OCI-LY3 (cell line): ENCODE results near the gene KAZN.

Source experiments
- H2AFZ ChIP-seq: fragments of 200-600, 300-600 bp; shearing (Covaris generic); 2 replicates; pipeline ENCODE4 v1.6.0; 2014; ENCODE audit warnings: antibody characterized with exemption, low read depth, low read length
- H3K27ac ChIP-seq: fragments of 200-600, 300-600 bp; sonication (generic); 2 replicates; pipeline ENCODE4 v1.5.1; 2014; ENCODE audit warnings: mild to moderate bottlenecking, low read length, moderate library complexity, mixed read lengths
- H3K27me3 ChIP-seq: fragments of 200-600, 300-600 bp; sonication (generic); 2 replicates; pipeline ENCODE4 v1.6.1; 2014; ENCODE audit warnings: low read depth, low read length, mixed read lengths
- H3K36me3 ChIP-seq: fragments of 200-600, 300-600 bp; sonication (generic); replicated peaks from 2 replicates; pipeline ENCODE3; 2014; ENCODE audit warnings: low read depth, low read length, mixed read lengths
- H3K4me1 ChIP-seq: fragments of 300-600, 200-600 bp; sonication (generic); 2 replicates; pipeline ENCODE4 v1.6.1; 2014; ENCODE audit warnings: low read length, mixed read lengths
- H3K4me2 ChIP-seq: fragments of 200-600, 300-600 bp; sonication (generic); 2 replicates; pipeline ENCODE4 v1.6.1; 2014; ENCODE audit warnings: low read length, mixed read lengths
- H3K4me3 ChIP-seq: fragments of 300-600, 200-600 bp; sonication (generic); 2 replicates; pipeline ENCODE4 v1.5.1; 2014; ENCODE audit warnings: antibody characterized with exemption, mild to moderate bottlenecking, low read length, moderate library complexity
- H3K79me2 ChIP-seq: fragments of 300-600, 200-600 bp; shearing (Covaris generic); 2 replicates; pipeline ENCODE4 v1.6.1; 2014; ENCODE audit warnings: mild to moderate bottlenecking, low read length, mixed read lengths
- H3K9ac ChIP-seq: fragments of 300-600, 200-600 bp; shearing (Covaris generic); 2 replicates; pipeline ENCODE4 v1.6.0; 2014; ENCODE audit warnings: mild to moderate bottlenecking, low read length, moderate library complexity
- H3K9me3 ChIP-seq: fragments of 200-600, 300-600 bp; shearing (Covaris generic); 2 replicates; pipeline ENCODE4 v1.6.1; 2014; ENCODE audit warnings: low read length, mixed read lengths; ENCODE audit not compliant: insufficient read depth
- H4K20me1 ChIP-seq: fragments of 200-600, 300-600 bp; sonication (generic); 2 replicates; pipeline ENCODE4 v1.6.1; 2016; ENCODE audit warnings: low read length, mixed read lengths; ENCODE audit not compliant: insufficient read depth
- EZH2phosphoT487 ChIP-seq: fragments of 200-600 bp; shearing (Covaris generic); IDR thresholded peaks from 2 replicates; pipeline ENCODE4 v1.6.1; 2018; ENCODE audit warnings: antibody characterized with exemption, mixed run types, low read depth
- TF ChIP-seq, protein P1 (sequence below): fragments of 200-600, 300-600 bp; sonication (generic); IDR thresholded peaks from 2 replicates; pipeline ENCODE4 v1.5.1; 2014; ENCODE audit warnings: antibody characterized with exemption, low read length, low read depth

The KAZN gene

DNA sequence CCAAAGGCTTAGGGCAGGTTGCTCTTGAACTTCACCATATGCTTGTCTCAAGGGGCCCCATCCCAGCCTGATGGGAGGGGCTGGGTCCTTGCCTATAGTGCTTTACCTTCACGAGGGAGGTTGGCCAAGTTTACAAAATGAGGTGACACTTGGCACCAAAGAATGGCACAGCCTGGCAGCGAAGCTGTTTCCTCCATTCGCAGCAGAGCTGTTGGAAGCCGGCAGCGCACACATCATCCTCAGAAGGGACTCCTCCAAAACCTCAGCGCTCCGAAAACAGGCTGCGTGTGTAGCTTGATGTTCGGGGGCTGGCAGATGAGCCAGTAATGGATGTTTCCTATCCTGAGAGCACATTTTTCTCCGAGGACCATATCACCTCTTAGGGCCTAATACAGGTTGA lies 116.8 kb downstream of the KAZN start:
- Histone ChIP-seq H3K9ac (no peak overlapping the region), H3K27me3 (no peaks in the 10 kb centered on the region), H3K4me1 (no peaks in the 10 kb centered on the region), H3K79me2 (no peaks in the 10 kb centered on the region), H3K36me3 (no peaks in the 10 kb centered on the region), H3K9me3 (no peaks in the 10 kb centered on the region), H4K20me1 (no peaks in the 10 kb centered on the region), H2AFZ (no peak overlapping the region), H3K4me2 (no peak overlapping the region), H3K27ac (no peak overlapping the region), H3K4me3 (no peak overlapping the region)
- no peak for TF ChIP-seq EZH2phosphoT487
- TF ChIP-seq, protein P1, sequence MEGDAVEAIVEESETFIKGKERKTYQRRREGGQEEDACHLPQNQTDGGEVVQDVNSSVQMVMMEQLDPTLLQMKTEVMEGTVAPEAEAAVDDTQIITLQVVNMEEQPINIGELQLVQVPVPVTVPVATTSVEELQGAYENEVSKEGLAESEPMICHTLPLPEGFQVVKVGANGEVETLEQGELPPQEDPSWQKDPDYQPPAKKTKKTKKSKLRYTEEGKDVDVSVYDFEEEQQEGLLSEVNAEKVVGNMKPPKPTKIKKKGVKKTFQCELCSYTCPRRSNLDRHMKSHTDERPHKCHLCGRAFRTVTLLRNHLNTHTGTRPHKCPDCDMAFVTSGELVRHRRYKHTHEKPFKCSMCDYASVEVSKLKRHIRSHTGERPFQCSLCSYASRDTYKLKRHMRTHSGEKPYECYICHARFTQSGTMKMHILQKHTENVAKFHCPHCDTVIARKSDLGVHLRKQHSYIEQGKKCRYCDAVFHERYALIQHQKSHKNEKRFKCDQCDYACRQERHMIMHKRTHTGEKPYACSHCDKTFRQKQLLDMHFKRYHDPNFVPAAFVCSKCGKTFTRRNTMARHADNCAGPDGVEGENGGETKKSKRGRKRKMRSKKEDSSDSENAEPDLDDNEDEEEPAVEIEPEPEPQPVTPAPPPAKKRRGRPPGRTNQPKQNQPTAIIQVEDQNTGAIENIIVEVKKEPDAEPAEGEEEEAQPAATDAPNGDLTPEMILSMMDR, result no peak

GRCh38 chr1:14715802-14716201 lies 117.3 kb downstream of the KAZN start:
- Histone ChIP-seq H3K4me3 (no peak overlapping the region), H3K79me2 (no peaks in the 10 kb centered on the region), H3K9ac (no peak overlapping the region), H3K36me3 (no peaks in the 10 kb centered on the region), H4K20me1 (no peaks in the 10 kb centered on the region), H3K27me3 (no peaks in the 10 kb centered on the region), H2AFZ (no peak overlapping the region), H3K4me2 (no peak overlapping the region), H3K4me1 (no peaks in the 10 kb centered on the region), H3K9me3 (no peaks in the 10 kb centered on the region), H3K27ac (no peak overlapping the region)
- TF ChIP-seq, protein P1, result no peak
- no peak for TF ChIP-seq EZH2phosphoT487

GRCh38 chr1:14716474-14716873 lies 118.0 kb downstream of the KAZN start:
- no peak overlapping the region for H3K27ac ChIP-seq
- no peaks in the 10 kb centered on the region for H3K4me1 ChIP-seq
- H3K9me3 ChIP-seq, result no peaks in the 10 kb centered on the region
- TF ChIP-seq, protein P1, result no peak
- no peak for TF ChIP-seq EZH2phosphoT487
- no peaks in the 10 kb centered on the region for H3K36me3 ChIP-seq
- no peak overlapping the region for H3K9ac ChIP-seq
- no peaks in the 10 kb centered on the region for H3K27me3 ChIP-seq
- H4K20me1 ChIP-seq, result no peaks in the 10 kb centered on the region
- no peak overlapping the region for H2AFZ ChIP-seq
- H3K4me3 ChIP-seq, result no peak overlapping the region
- no peaks in the 10 kb centered on the region for H3K79me2 ChIP-seq
- no peak overlapping the region for H3K4me2 ChIP-seq

DNA sequence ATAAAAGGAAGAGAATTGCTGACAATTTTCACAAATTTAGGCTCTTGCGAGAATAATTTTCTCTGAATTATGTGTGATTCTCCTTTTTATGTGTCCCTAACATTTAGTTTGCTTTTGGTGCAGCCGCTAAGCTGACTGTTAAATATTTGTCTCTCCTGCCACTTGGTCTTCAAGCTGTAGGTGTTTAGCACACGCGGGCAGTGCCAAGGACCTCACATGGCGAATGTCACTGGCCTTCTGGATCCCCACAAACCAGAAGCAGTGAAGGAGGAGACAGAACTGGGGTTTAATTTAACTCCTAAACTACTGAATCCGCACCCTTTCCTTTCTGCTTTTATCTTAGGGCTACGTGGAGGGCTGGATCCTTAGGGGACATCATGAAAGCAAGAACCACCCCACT lies 120.0 kb downstream of the KAZN start:
- Histone ChIP-seq H3K9ac (no peak overlapping the region), H3K9me3 (no peaks in the 10 kb centered on the region), H3K4me1 (no peaks in the 10 kb centered on the region), H2AFZ (no peak overlapping the region), H3K36me3 (no peaks in the 10 kb centered on the region), H3K27me3 (no peaks in the 10 kb centered on the region), H3K79me2 (no peaks in the 10 kb centered on the region), H4K20me1 (no peaks in the 10 kb centered on the region), H3K27ac (no peak overlapping the region), H3K4me3 (no peak overlapping the region), H3K4me2 (no peak overlapping the region)
- TF ChIP-seq, protein P1, result no peak
- no peak for TF ChIP-seq EZH2phosphoT487
